Measurements from ENCODE around the gene IMP3. TPM values are rescaled to one million over a fixed set of nuclear protein-coding genes. Genes with fewer than 3 reads are reported as not detected.

IMP3 gene
- polyA plus RNA-seq, 1 donor from 2014 or later = 147 TPM

GRCh38 chr15:75597667-75598341 is 42.2 kb downstream of the IMP3 start:
- Histone ChIP-seq H3K4me2 (ENCODE audit: low read length) (no peak overlapping the region), H3K9ac (ENCODE audit: low read length) (no peak overlapping the region), H3K79me2 (replicated peaks; ENCODE audit: insufficient read depth, low read length) (no peaks in the 10 kb centered on the region), H3K36me3 (ENCODE audit: insufficient read depth, low read length) (no peaks in the 10 kb centered on the region), H3K9me2 (ENCODE audit: insufficient read depth, low read length) (no peaks in the 10 kb centered on the region), H2AFZ (ENCODE audit: low read depth, low read length) (no peak overlapping the region), H3F3A (ENCODE audit: insufficient read depth, low read length, poor library complexity, severe bottlenecking) (no peaks in the 10 kb centered on the region), H4K20me1 (ENCODE audit: insufficient read depth) (no peaks in the 10 kb centered on the region), H3K4me3 (ENCODE audit: low read length) (no peak overlapping the region), H3K9me3 (ENCODE audit: low read length) (no peaks in the 10 kb centered on the region), H3K27me3 (ENCODE audit: insufficient read depth, low read depth, low read length) (no peaks in the 10 kb centered on the region), H3K27ac (ENCODE audit: low read length) (no peak overlapping the region)
- TF ChIP-seq EP300 (conservative IDR thresholded peaks at IDR 0.05; ENCODE audit: poor library complexity, severe bottlenecking) (no peak), MXI1 (conservative IDR thresholded peaks at IDR 0.05; ENCODE audit: poor library complexity, severe bottlenecking) (no peak), POLR2AphosphoS5 (IDR thresholded peaks at IDR 0.05) (no peak), TAF1 (IDR thresholded peaks at IDR 0.05; ENCODE audit: low read depth) (no peak), EZH2 (IDR thresholded peaks at IDR 0.05; ENCODE audit: borderline replicate concordance, insufficient read depth, low read length, poor library complexity, severe bottlenecking) (no peak)

DNA sequence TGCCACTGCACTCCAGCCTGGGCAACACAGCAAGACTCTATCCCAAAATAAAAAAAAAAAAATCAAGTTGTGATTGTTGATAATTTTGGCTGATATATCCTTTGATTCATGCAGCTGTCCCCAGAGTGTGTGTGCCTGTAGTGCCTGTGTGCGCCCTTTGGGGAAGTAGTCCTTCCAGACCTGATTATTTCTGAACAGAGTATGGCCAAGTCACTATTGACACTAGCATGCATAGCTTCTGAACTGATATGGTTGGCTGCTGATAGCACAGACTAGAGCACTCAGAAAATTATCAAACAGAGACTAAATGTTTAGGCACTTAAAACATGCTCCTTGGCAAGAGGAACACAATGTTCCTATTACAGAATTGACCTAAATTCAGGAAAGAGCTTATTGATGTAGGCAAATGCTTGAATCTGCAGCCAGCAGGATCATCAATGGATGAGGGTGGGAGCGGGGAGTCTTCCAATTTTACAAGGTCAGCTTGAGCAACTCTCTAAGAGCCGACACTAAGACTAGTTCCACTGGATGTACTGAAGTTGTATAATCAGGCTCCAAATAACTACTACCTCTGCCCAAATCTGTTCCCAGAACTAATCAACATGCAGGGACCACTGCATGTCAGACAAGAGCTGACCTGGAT is 43.2 kb downstream of the IMP3 start:
- Histone ChIP-seq H3F3A (ENCODE audit: insufficient read depth, low read length, poor library complexity, severe bottlenecking) (no peaks in the 10 kb centered on the region), H3K9me3 (ENCODE audit: low read length) (no peaks in the 10 kb centered on the region), H3K9me2 (ENCODE audit: insufficient read depth, low read length) (no peaks in the 10 kb centered on the region), H3K9ac (ENCODE audit: low read length) (no peak overlapping the region), H3K4me3 (ENCODE audit: low read length) (no peak overlapping the region), H3K27me3 (ENCODE audit: insufficient read depth, low read depth, low read length) (no peaks in the 10 kb centered on the region), H4K20me1 (ENCODE audit: insufficient read depth) (no peaks in the 10 kb centered on the region), H2AFZ (ENCODE audit: low read depth, low read length) (no peak overlapping the region), H3K27ac (ENCODE audit: low read length) (no peak overlapping the region), H3K4me2 (ENCODE audit: low read length) (no peak overlapping the region), H3K36me3 (ENCODE audit: insufficient read depth, low read length) (no peaks in the 10 kb centered on the region), H3K79me2 (replicated peaks; ENCODE audit: insufficient read depth, low read length) (no peaks in the 10 kb centered on the region)
- TF ChIP-seq TAF1 (IDR thresholded peaks at IDR 0.05; ENCODE audit: low read depth) (no peak), MXI1 (conservative IDR thresholded peaks at IDR 0.05; ENCODE audit: poor library complexity, severe bottlenecking) (no peak), POLR2AphosphoS5 (IDR thresholded peaks at IDR 0.05) (no peak)

- TF ChIP-seq POLR2AphosphoS5 (IDR thresholded peaks at IDR 0.05) = no peak
- TF ChIP-seq SMC3 (conservative IDR thresholded peaks at IDR 0.05; ENCODE audit: poor library complexity) = no peak
- TF ChIP-seq MXI1 (conservative IDR thresholded peaks at IDR 0.05; ENCODE audit: poor library complexity, severe bottlenecking) = no peak
- TF ChIP-seq, protein P1, sequence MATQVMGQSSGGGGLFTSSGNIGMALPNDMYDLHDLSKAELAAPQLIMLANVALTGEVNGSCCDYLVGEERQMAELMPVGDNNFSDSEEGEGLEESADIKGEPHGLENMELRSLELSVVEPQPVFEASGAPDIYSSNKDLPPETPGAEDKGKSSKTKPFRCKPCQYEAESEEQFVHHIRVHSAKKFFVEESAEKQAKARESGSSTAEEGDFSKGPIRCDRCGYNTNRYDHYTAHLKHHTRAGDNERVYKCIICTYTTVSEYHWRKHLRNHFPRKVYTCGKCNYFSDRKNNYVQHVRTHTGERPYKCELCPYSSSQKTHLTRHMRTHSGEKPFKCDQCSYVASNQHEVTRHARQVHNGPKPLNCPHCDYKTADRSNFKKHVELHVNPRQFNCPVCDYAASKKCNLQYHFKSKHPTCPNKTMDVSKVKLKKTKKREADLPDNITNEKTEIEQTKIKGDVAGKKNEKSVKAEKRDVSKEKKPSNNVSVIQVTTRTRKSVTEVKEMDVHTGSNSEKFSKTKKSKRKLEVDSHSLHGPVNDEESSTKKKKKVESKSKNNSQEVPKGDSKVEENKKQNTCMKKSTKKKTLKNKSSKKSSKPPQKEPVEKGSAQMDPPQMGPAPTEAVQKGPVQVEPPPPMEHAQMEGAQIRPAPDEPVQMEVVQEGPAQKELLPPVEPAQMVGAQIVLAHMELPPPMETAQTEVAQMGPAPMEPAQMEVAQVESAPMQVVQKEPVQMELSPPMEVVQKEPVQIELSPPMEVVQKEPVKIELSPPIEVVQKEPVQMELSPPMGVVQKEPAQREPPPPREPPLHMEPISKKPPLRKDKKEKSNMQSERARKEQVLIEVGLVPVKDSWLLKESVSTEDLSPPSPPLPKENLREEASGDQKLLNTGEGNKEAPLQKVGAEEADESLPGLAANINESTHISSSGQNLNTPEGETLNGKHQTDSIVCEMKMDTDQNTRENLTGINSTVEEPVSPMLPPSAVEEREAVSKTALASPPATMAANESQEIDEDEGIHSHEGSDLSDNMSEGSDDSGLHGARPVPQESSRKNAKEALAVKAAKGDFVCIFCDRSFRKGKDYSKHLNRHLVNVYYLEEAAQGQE (IDR thresholded peaks at IDR 0.05; ENCODE audit: borderline replicate concordance) = no peak
- TF ChIP-seq EZH2 (IDR thresholded peaks at IDR 0.05; ENCODE audit: borderline replicate concordance, insufficient read depth, low read length, poor library complexity, severe bottlenecking) = no peak
- no peak for TF ChIP-seq CTCF (IDR thresholded peaks at IDR 0.05; ENCODE audit: poor library complexity, severe bottlenecking)
- TF ChIP-seq EP300 (conservative IDR thresholded peaks at IDR 0.05; ENCODE audit: poor library complexity, severe bottlenecking) = no peak
- TF ChIP-seq TAF1 (IDR thresholded peaks at IDR 0.05; ENCODE audit: low read depth) = no peak
- TF ChIP-seq RAD21 (conservative IDR thresholded peaks at IDR 0.05) = no peak
- no peaks in the 10 kb centered on the region for H4K20me1 ChIP-seq (ENCODE audit: insufficient read depth)
- H3K9me3 ChIP-seq (ENCODE audit: low read length) = no peaks in the 10 kb centered on the region
- H3K4me3 ChIP-seq (ENCODE audit: low read length) = no peak overlapping the region
- H3F3A ChIP-seq (ENCODE audit: insufficient read depth, low read length, poor library complexity, severe bottlenecking) = no peaks in the 10 kb centered on the region
- no peaks in the 10 kb centered on the region for H3K36me3 ChIP-seq (ENCODE audit: insufficient read depth, low read length)
- H2AFZ ChIP-seq (ENCODE audit: low read depth, low read length) = no peak overlapping the region
- H3K79me2 ChIP-seq (replicated peaks; ENCODE audit: insufficient read depth, low read length) = no peaks in the 10 kb centered on the region
- no peak overlapping the region for H3K4me2 ChIP-seq (ENCODE audit: low read length)
- H3K27ac ChIP-seq (ENCODE audit: low read length) = no peak overlapping the region
- H3K9ac ChIP-seq (ENCODE audit: low read length) = no peak overlapping the region
- H3K9me2 ChIP-seq (ENCODE audit: insufficient read depth, low read length) = no peaks in the 10 kb centered on the region
- H3K27me3 ChIP-seq (ENCODE audit: insufficient read depth, low read depth, low read length) = no peaks in the 10 kb centered on the region
Observed at GRCh38 chr15:75594276-75594675, 45.7 kb downstream of the IMP3 start.
